Posterior vena cava (tissue), 2 donors: ENCODE results near the gene HPCA. TPM values are rescaled to one million over a fixed set of nuclear protein-coding genes. Genes with fewer than 3 reads are reported as not detected.

ENCODE experiments used
- DNase-seq: peaks from one replicate; pipeline ENCODE4 v3.0.0-alpha.2; 2020; ENCODE audit warnings: low spot score
- intact Hi-C, 2 donors: fragments of 100-400 bp; cut with DNase I; formaldehyde crosslinking; loops; one replicate each; pipeline versions ENCODE4 v1.14.1 to v1.14.2; 2022 to 2023
- total RNA-seq, 2 donors: library from RNA; stranded (reverse); fragmentation: NEBNext Ultra II Directional; extraction: Animal tissue kit (Norgen Biotek cat#: 25700); gene quantifications; one replicate each; pipeline ENCODE4 v1.2.1, GENCODE V29; 2021
- donor health status: DM: yes; HTN: yes; CAD: no.
- donor health status: DM: yes; HTN: yes; CAD: no.

The HPCA gene
- total RNA-seq, 2 donors from 2014 or later, result 0.19 TPM; not detected in 1

- intact Hi-C loops, result no loop called here
- peak; percentile 93 for DNase-seq
Observed at GRCh38 chr1:32920833-32921232, 34.5 kb downstream of the HPCA start.

DNA sequence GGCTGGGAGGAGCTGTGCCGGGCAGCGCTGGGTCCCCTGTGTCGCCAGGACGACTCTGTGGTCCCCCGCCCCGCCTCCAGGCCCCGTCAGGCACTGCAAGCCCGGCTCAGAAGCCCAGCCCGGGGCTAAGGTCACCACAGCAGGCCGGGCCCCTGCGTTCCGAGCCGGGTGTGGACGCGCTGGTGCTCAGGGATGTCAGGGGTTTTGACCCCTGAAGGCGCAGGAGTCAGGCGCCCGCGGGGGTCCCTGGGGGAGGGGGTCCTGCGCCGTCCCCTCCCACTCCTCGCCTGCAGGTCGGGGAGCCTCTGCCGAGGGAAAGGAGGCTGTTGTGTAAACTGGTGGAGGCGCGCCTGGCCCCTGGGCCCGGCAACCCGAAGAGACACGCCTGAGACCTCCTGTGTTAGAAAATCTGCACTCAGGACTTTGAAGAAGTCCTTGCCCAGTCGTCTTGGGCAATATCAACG lies 38.6 kb downstream of the HPCA start:
- intact Hi-C loops, result no loop called here
- DNase-seq, result no peak

- DNase-seq, result no peak
- intact Hi-C loops, result no loop called here
Observed at GRCh38 chr1:32925403-32926162, 39.3 kb downstream of the HPCA start.

- DNase-seq, result no peak
- intact Hi-C loops, result no loop called here
Observed at GRCh38 chr1:32926562-32926961, 40.3 kb downstream of the HPCA start.

- DNase-seq, result no peak
- intact Hi-C loops, result no loop called here
Observed at GRCh38 chr1:32927441-32927840, 41.1 kb downstream of the HPCA start.

- intact Hi-C loops, result no loop called here
Observed at GRCh38 chr1:32928285-32928684, 42.0 kb downstream of the HPCA start.

DNA sequence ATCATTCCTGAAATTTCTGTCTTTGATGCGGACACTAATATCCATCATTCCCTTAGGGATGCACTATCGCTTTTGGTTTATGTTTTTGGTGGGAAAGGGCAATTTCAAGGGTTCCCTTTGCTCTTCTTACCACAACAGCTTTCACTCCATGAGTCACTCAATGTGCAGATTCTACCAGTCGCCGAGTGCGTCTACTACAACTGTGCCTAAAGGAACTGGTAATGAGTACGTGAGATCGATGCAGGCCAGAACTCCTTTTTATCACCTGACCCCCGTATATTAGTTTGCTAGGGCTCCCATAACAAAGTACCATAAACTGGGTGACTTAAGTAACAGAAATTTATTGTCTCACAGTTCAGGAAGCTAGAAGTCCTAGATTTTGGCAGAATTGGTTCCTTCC lies 42.4 kb downstream of the HPCA start:
- intact Hi-C loops, result no loop called here
- DNase-seq, result no peak

More at GRCh38 chr1:32928285-32928684, 42.0 kb downstream of the HPCA start:
- DNase-seq, result no peak

DNA sequence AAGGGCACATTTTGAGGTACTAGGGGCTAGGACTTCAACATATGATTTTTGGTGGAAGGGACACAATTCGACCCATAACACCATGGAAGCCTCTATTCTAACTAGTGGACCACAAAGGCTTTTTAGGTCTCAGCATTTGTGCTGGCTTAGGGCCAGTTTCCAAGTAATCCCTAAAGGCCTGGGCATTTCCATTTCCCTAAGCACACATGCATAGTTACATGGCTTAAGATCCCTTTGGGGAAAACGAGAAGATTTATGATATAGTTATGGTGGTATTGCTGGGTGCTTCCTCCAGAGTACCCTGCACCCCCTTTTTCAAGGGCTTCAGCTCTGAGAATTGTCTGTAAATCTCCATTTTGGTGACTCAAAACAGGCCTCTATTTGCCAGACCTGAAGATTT lies 43.1 kb downstream of the HPCA start:
- intact Hi-C loops, result no loop called here
- DNase-seq, result no peak

GRCh38 chr1:32931760-32932159 lies 45.5 kb downstream of the HPCA start:
- no peak for DNase-seq
- intact Hi-C loops, result loop anchor here (5.0 kb wide), 1 partner anchor 76 kb away; no protein-coding TSS in a partner anchor

DNA sequence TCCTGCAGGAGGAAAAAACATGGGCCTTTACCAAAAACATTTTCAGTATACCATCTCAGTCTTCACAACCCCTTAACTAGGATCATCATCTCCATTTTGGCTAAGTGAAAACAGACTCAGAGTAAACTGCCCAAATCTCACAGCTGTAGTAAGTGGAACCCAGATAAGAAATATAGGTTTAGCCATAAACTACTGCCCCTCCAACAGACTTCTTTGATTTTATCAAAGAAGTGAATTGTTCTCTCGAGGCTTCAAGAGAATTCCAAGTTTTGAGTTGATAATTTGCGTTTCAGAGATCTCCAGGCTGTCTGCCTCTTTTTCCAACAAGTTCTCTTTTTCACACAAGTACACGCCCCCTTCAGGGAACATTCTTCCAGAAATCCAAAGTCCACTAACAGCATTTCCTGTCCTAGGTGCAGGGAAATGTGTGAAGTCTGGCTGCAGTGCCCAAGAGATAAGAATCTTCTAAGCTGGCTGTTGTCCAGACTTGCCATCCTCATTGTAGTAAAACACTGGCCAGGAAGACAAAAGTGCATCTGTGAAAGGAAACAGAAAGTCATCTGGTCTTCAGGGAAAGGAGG lies 47.5 kb downstream of the HPCA start:
- no peak for DNase-seq
- intact Hi-C loops, result loop anchor here (5.0 kb wide), 1 partner anchor 73 kb away; no protein-coding TSS in a partner anchor

DNA sequence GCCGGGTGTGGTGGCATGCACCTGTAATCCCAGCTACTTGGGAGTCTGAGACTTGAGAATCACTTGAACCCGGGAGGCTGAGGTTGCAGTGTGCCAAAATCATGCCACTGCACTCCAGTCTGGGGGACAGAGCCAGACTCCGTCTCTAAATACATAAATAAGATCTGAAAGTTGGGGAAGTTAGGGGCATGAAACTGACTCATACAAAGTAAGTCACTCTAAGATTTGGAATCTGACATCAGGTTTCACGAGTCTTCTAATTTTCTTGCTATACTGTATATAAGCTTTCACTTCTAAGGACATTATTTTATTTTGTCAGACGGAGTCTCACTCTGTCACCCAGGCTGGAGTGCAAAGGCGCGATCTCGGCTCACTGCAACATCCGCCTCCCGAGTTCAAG lies 48.2 kb downstream of the HPCA start:
- DNase-seq, result no peak
- intact Hi-C loops, result loop anchor here (5.0 kb wide), 1 partner anchor 73 kb away; no protein-coding TSS in a partner anchor

DNA sequence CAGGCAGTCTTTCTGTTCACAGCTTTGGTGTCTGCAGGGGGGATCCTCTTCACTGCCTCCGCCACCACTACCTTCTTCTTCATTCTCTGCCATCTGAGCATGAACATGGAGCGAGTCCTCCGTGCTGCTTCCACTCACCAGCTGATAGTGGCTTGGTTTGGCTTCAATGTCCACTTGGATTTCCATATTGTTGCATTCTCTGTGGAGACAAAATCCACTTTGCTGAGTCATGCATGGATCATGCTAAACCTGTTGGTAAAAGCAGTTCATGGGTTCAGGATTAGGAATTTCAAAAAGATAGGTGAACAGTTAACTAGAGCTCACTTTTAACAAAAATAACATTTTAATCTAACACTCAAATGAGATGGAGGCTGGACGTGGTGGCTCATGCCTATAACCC lies 50.8 kb downstream of the HPCA start:
- intact Hi-C loops, result loop anchor here in 1 of 2 donors (5.0 kb wide), 1 partner anchor 120 kb away; no protein-coding TSS in a partner anchor
- DNase-seq, result no peak

GRCh38 chr1:32939655-32940371 lies 53.5 kb downstream of the HPCA start:
- intact Hi-C loops, result loop anchor here in 1 of 2 donors (5.0 kb wide), 1 partner anchor 117 kb away; no protein-coding TSS in a partner anchor
- peak; percentile 87 for DNase-seq

DNA sequence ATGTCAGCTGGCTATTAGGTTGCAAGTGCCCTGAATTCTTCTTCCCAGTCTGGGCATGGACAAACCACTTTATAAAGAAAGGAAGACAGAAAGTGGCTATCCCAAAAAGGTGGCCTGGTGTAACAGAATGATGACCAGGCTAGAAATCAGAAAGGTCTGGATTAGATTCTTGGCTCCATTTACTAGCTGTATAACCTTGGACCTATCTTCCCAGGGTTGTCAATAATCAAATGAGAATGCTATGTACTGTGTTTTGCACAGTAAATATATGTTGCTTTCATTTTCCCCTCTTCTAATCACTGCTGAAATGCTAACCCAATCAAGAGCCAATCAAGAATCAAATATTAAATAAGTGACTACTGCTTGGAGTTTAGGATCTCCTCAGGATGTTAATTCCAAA lies 57.9 kb downstream of the HPCA start:
- DNase-seq, result no peak
- intact Hi-C loops, result no loop called here

Other genes starting within 250 kb of the HPCA start
- gene ZBTB8OS, start 235.9 kb upstream of the HPCA start, total RNA-seq, result 10 to 100 TPM; 31.7 to 37.8 TPM
- gene RBBP4, start 235.3 kb upstream of the HPCA start, total RNA-seq, result 100 to 1,000 TPM in 1 of 2 donors, 10 to 100 TPM in 1; 85.7 to 108 TPM
- 100 to 1,000 TPM in 1 of 2 donors, 10 to 100 TPM in 1; 57.5 to 102 TPM for gene SYNC, start 183.7 kb upstream of the HPCA start, total RNA-seq
- 10 to 100 TPM; 74.2 to 85.5 TPM for gene YARS1, start 69.1 kb upstream of the HPCA start, total RNA-seq
- gene S100PBP, start 68.8 kb upstream of the HPCA start, total RNA-seq, result 10 to 100 TPM; 24.2 to 30.8 TPM
- 1 to 10 TPM; 2.4 to 5.0 TPM for gene FNDC5, start 15.6 kb upstream of the HPCA start, total RNA-seq
- gene TMEM54, start 14.9 kb downstream of the HPCA start, total RNA-seq, result 10 to 100 TPM; 33.5 to 36.0 TPM
- gene RNF19B, start 78.3 kb downstream of the HPCA start, total RNA-seq, result 100 to 1,000 TPM in 1 of 2 donors, 10 to 100 TPM in 1; 40.3 to 101 TPM
- 10 to 100 TPM; 82.4 to 83.9 TPM for gene AK2, start 150.4 kb downstream of the HPCA start, total RNA-seq
- 1 to 10 TPM; 4.0 to 4.7 TPM for gene AZIN2, start 194.7 kb downstream of the HPCA start, total RNA-seq